Middle frontal gyrus (tissue), 1 donor: ENCODE measurements around the gene OTUD1.

Experiments used
- DNase-seq: peaks from one replicate; pipeline ENCODE4 v3.0.0-alpha.2; 2015; ENCODE audit warnings: low spot score; ENCODE audit errors: extremely low spot score

OTUD1 gene

DNA sequence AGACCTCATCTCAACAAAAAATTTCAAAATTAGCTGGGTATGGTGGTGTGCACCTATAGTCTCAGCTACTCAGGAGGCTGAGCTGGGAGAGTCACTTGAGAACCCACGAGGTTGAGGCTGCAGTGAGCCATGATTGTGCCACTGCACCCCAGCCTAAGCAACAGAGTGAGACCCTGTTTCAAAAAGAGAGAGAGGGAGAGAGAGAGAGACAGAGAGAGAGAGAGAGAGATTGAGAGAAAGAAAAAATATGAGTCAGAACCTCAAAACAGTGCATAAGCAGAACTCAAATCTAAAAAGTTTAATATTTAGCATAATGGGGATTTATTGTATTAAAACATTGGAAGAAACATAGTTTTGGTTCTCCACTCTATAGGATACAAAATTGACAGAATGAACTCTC lies 17.5 kb upstream of the OTUD1 start:
- DNase-seq: no peak

DNA sequence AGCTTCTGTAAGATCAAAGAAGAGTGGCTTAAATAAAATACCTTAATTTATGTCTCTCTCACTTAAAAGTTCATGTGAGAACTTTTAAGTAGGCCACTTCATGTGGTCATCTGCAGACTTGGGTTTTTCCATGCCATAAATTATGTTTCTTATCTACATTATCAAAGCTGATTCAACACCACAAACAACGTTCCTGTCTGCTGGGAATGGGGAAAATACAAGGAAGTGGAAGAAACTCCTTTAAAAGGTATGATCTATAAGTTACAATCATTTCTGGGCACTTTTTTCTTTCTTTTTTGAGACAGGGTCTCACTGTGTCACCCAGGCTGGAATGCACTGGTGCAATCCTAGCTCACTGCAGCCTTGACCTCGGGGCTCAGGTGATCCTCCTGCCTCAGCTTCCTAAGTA lies 16.9 kb upstream of the OTUD1 start:
- DNase-seq: no peak

DNA sequence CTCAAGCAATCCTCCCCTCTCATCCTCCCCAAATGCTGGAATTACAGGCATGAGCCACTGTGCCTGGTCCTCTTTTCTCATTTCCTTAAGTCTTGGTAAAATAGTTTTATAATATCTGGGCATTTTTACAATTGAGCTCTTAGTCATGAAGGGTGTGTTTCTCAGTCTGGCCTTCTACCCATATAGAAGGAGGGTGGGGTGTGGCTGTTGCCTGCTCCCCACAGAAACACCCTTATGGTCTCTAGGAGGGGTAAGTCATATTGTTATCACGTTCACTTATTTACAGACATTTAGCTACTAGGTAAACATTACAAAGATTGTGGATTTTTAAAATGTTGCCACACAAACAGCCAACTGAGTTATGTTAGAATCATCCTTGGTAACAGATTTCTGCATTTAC lies 6.7 kb upstream of the OTUD1 start:
- no peak for DNase-seq

DNA sequence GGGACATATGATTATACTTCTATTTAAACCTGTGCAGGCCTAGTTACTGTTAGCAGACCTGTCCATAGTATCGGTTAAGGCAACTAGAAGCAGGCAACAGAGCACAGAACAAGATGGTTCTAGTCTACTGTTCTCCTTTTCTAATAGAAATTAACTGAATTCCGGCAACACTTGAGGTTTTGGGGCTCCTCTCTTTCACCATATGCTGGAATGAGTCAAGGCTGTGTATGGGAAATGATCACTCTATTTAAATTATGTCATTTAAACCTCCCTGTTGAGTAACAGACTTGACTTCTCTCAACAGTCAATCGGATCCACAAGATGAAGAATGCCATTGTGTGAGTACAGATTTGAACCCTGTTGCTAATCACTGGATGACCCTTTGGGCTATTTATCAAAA lies 6.2 kb upstream of the OTUD1 start:
- no peak for DNase-seq

DNA sequence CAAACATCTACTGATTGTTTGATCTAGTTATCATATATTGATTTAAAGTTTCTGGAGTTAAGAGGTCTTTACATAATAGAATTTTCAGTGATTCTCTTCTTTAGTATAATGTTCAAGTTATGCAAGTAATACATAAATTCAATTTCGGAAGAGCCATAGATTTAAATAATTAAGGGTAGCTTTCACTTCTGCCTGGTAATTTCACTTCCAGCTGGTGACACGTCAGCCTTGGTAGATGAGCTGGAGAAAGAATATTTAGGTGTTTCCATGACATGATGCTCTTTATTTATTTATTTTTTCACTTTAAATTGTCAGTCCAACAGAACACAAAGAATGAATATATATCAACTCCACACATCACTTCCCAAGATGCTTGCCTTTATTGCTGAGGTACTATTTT lies 5.2 kb upstream of the OTUD1 start:
- no peak for DNase-seq

DNA sequence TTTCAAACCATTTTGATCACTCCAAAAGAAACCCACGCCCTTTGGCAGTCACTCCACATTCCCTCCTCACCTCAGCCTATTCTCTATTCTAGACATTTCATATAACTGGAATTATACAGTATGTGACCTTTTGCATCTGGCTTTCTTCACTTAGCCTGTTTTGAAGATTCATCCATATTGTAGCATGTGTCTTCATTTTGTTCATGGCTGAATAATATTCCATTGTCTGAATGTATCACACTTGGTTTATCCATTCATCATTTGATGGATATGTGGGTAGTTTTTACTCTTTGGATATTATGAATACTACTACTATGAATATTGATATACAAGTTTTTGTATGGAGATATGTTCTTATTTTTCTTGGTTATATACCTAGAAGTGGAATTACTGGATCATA lies 3.5 kb upstream of the OTUD1 start:
- no peak for DNase-seq

DNA sequence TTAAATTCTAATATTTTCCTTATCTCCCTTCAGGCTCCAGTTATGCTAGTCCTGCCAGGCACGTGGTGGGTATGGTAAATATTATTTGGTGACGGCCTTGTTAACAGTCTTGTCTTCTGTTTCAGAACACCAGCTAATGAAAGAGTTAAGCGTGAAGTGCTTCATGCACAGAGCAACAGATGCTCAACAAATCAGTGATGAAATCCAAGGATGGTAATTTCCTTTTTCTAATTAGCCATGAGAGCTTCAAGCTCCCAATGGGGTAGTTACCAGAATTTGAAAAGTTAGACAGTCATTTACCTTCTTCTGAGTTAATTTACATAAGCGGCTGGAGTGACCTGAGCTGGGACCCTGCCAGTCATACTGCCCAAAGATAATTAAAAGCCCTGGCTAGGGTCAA lies 1.9 kb upstream of the OTUD1 start:
- DNase-seq: no peak

DNA sequence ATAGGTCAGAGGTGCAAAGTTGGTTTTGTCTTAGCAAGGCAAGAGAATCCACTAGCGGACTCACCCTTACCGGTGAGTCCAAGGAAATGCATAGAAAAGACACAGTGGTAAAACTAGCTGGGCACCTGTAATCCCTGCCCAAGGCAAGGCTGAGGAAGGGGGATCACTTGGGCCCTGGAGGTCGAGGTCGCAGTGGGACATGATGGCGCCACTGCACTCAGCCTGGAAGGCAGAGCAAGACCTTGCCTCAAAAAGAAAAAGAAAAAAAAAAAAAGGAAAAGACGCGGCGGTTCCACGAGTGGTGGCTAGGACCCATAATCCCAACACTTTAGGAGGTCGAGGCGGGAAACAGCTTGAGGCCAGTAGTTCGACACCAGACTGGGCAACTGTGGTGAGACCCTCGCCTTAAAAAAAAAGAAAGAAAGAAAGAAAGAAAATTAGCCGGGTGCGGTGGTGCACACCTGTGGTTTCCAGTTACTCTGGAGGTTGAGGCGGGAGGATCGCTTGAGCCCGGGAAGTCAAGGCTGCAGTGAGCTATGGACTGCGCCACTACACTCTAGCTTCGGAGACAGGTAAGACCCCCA lies 820 bp upstream of the OTUD1 start:
- no peak for DNase-seq

DNA sequence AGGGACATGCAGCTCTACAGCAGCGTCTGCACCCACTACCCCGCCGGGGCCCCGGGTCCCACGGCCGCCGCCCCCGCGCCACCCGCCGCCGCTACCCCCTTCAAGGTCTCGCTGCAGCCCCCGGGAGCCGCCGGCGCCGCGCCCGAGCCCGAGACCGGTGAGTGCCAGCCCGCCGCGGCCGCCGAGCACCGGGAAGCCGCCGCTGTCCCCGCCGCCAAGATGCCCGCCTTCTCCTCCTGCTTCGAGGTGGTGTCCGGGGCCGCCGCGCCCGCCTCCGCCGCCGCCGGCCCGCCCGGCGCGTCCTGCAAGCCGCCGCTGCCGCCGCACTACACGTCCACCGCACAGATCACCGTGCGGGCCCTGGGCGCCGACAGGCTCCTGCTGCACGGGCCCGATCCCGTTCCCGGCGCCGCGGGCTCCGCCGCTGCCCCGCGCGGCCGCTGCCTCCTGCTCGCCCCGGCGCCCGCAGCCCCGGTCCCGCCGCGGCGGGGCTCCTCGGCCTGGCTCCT lies 631 bp downstream of the OTUD1 start:
- no peak for DNase-seq

DNA sequence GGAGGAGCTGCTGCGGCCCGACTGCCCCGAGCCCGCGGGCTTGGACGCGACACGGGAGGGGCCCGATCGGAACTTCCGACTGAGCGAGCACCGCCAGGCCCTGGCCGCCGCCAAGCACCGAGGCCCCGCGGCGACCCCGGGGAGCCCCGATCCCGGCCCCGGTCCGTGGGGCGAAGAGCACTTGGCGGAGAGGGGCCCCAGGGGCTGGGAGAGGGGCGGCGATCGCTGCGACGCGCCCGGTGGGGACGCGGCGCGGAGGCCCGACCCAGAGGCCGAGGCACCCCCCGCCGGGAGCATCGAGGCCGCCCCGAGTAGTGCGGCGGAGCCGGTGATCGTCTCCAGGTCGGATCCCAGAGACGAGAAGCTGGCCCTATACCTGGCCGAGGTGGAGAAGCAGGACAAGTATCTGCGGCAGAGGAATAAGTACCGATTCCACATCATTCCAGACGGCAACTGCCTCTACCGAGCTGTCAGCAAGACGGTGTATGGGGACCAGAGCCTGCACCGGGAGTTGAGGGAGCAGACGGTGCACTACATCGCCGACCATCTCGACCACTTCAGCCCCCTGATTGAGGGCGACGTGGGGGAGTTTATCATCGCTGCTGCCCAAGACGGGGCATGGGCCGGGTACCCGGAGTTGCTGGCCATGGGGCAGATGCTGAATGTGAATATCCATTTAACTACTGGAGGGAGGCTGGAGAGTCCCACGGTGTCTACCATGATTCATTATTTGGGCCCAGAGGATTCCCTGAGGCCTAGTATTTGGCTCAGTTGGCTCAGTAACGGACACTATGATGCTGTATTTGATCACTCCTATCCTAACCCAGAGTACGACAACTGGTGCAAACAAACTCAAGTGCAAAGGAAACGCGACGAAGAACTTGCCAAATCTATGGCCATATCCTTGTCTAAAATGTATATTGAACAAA lies 1.4 kb downstream of the OTUD1 start:
- no peak for DNase-seq

DNA sequence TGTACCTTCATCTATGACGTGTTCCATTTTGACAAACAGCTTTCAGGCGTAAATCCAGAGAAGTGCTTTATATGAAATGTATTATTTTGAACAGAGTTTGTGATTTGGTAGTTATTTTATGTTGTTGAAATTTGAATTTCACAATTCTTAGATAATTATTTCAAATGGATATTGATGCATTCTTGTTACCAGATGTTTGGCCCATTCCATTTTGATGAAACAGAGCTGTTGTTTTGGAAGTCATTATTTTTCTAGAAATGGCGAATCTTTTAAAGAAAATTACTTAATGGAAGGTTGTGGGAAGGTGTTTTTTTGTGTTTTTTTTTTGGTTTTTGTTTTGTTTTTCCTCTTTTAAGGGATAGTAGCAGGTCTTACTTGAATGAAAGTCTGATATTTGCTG lies 2.4 kb downstream of the OTUD1 start:
- no peak for DNase-seq

DNA sequence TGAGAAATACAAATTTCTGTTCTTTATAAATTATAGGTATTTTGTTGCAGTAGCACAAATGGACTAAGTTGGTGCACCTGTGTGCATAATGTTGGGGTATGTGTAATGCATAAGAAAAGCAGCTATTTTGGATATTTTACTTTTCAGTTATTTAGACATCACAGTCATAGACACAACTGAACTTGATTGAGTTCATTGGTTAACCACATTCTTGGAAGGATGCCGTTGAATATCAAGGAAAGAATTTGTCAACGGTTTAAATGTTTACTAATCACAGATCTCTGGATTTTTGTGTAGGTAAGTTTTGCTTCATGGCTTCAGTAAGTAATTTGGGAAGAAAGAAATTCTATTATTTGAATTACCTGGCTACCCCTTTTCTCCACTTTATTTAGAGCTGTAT lies 4.1 kb downstream of the OTUD1 start:
- DNase-seq: no peak

DNA sequence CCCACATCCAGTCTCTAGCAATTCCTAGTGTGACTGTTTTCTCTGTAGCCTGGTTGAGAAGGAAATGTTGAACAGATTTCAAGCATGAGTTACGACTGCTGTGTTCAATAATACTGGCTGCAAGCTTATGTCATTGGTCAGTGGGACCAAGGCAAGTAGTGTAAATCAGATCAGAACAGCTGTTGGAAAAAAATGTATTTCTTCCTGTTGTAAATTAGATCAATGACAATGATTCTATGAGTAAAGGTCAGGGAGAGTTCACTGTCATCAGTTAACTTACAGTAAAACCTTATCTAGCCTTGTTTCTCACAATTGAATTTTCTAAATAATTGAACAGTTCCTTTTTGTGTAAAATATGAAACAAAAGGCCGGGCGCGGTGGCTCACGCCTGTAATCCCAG lies 6.7 kb downstream of the OTUD1 start:
- DNase-seq: no peak

DNA sequence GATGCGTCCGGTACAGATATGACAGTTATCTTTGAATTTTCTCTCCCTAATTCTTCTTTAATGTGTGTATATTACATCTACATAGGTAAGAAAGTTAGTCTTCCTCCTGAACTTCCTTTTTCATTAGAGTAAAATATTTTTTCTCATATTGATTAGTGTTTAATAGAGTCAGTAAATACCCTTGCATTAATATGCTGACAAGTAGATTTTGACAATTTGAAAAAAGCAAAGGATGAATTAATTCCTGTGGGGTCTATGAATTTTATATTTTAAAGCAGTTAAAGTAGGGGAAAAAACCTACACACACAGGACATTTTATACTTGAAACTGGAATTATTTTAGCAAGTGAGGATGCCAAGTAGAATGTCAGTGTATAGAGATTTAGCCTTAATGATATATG lies 9.4 kb downstream of the OTUD1 start:
- DNase-seq: no peak

DNA sequence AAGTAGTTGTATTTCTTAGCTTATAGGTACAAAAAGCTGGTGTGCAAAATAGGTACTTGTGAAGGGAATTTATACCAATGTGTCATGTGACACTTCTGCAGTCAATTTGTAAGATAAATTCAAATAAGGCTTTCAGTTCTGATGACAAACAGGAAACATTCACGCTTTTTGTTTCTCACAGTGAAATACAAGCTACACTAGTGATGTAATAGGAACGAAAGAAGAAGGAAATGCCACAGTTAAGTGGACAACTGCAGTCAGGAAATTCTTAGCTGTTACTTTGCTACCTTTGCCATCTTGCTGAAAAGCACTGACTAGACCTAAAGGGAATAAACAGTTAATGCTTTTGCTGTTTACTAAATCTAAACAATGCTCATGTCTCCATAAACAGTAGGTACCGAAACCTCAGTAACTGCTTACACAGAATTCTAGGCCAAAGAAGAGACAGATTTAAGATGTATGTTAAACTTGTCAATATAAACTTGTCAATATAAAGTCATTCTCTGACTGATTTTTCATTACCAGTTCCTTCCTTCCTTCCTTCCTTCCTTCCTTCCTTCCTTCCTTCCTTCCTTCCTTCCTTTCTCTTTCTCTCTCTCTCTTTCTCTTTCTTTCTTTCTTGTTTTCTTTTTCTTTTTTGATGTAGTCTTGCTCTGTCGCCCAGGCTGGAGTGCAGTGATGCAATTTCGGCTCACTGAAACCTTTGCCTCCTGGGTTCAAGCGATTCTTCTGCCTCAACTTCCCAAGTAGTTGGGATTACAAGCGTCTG lies 10.1 kb downstream of the OTUD1 start:
- no peak for DNase-seq

DNA sequence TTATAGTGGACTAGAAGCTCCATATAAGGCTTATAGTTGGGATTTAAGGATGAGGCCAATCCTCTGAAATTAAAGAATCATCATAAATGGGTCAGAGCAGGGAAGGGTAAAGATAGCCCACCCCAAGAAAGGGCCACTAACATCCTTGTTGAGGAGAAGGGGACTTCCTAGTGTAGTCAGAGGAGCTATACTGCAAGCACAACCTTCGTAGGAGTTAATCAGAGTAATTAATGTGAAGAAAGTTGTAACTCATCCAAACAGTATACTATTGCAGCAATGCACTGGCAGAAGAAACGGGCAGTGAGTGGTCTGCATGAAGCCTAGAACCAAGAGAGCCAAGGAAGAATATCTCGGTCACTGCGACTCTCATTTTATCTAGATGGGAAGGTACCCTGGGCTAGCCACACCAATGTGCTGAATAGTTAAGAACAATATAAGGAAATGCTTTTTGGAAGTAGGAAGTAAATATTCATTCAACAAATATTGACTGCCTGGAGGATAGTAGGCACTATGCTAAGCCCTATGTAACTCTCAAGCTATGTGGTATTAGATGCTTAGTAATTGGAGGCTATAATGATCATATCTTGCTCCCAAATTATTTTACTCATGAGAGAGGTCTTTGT lies 13.3 kb downstream of the OTUD1 start:
- no peak for DNase-seq

DNA sequence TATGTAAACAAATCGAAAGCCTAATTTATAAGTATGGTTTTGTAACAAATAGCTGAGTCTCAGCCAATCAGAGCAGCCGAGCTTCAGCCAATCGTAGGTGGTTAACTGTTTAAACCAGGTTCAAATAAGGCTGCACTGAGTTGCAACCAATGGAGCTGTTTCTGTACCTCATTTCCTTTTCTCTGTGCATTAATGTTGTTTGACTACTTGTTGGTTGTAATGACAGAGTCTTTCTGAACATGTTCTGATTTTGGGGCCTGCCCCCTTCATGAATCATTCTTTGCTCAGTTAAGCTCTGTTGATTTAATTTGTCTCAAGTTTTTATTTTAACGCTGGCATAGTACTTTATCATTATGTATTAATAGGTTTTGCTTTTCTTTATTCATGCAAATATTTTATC lies 14.6 kb downstream of the OTUD1 start:
- no peak for DNase-seq

DNA sequence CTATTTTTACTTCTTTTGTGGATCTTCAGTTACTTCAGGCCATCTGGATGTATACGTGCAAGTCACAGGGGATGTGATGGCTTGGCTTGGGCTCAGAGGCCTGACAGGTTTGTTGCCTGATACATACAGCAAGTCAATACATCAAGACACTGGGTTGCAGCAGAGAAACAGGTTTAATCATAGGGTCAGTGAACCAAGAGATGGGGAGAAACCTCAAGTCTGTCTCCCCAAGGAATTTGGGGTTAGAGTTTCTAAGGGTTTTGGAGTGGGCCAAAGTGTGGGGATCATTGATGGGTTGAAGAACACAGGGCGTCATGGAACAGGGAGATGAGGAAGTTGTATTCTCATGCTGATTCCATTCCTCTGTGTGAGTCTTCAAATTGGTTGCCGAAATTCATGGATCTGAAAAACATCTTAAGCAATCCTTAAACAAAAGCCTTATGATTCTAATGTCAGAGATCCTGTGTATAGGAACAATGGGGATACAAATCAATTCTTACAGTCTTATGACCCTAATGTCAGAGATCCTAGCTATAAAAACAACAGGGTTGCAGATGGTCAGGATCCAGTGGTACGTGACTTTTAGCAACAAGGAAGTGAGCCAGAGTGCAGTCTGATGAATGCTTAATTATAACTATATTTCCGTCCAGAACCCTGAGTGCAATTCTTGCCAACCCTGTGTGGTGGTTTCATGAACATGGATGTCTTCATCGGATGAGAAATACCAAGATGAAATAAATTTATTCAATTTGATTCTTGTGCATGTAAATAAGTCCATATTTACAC lies 18.9 kb downstream of the OTUD1 start:
- no peak for DNase-seq

DNA sequence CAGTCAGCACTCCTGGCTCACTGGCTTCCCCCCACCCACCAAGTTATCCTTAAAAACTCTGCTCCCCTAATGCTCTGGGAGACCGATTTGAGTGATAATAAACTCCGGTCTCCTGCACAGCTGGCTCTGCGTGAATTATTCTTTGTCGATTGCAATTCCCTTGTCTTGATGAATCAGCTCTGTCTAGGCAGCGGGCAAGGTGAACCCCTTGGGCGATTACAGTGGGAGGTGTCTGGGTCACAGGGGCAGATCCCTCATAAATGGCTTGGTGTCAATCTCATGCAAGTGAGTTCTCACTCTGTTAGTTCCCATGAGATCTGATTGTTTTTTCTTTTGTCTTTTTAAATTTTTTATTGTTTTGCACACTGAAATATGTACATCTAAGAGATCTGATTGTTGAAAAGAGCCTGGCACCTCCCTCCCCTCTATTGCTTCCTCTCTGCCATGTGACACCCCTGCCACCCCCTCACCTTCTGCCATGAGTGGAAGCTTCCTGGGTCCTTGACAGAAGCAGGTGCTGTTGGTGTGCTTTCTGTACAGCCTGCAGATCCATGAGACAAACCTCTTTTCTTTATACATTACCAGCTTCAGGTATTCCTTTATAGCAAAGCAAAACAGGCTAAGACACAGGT lies 20.5 kb downstream of the OTUD1 start:
- no peak for DNase-seq

DNA sequence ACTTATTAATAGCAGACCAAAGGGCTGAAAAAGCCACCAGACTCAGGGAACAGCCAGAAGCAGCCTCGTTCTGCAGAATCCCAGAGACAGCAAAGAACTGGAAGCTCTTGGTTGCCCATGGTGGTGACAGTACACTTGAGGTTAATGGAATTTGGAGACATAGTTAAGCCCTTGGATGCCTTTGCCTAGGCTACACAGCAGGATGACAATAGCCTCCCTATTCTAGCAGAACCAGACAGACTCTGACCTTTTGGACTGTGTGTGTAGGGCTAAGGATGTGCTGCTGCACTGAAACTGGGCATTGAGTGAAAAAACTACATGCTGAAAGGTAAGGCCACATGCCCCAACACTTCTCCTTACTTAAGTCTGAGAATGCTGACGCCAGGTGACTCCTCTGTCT lies 22.7 kb downstream of the OTUD1 start:
- no peak for DNase-seq
